ENCODE data around the gene UBAP1.
A peak's percentile ranks its signal among the peaks of the same experiment; 100 is the strongest.
"Not testable (repeated sequence)": the region's sequence is repeated elsewhere in the genome, so short reads cannot be mapped to it uniquely, and the experiment has no call there.

UBAP1 gene

GRCh38 chr9:34273588-34273987, 94.7 kb downstream of the UBAP1 start:
- not testable (repeated sequence) for DNase-seq

GRCh38 chr9:34275811-34276210, 97.0 kb downstream of the UBAP1 start:
- DNase-seq, result no peak

- no peak for DNase-seq
Measured at GRCh38 chr9:34276772-34277171, 97.9 kb downstream of the UBAP1 start.

GRCh38 chr9:34279411-34279810, 100.6 kb downstream of the UBAP1 start:
- DNase-seq, result peak; percentile 61

- no peak for DNase-seq
Measured at GRCh38 chr9:34282096-34282495, 103.3 kb downstream of the UBAP1 start.

- DNase-seq, result no peak
Measured at GRCh38 chr9:34289159-34289558, 110.3 kb downstream of the UBAP1 start.

GRCh38 chr9:34291023-34291422, 112.2 kb downstream of the UBAP1 start:
- DNase-seq, result no peak

GRCh38 chr9:34291423-34291822, 112.6 kb downstream of the UBAP1 start:
- no peak for DNase-seq

- DNase-seq, result no peak
Measured at GRCh38 chr9:34292552-34292951, 113.7 kb downstream of the UBAP1 start.

- DNase-seq, result not testable (repeated sequence)
Measured at GRCh38 chr9:34301064-34301463, 122.2 kb downstream of the UBAP1 start.

Data from NCI-H526 treated with DMSO at 0.1 percent for 48 hours (cell line).